RWPE1 (cell line): ENCODE measurements around the gene TMEM128.
"Not testable (repeated sequence)": the region's sequence is repeated elsewhere in the genome, so short reads cannot be mapped to it uniquely, and the experiment has no call there.

Experiments
- CTCF ChIA-PET: fragments of 350-600 bp; sonication (Branson Sonifier 250); formaldehyde crosslinking; extraction: SDS; loops from one replicate; lab custom pipeline; 2021; lab: Yijun Ruan, JAX
- POLR2A ChIA-PET: fragments of 400-600 bp; formaldehyde crosslinking; extraction: SDS; loops from one replicate; lab custom pipeline; 2020; ENCODE audit warnings: antibody characterized with exemption; ENCODE audit not compliant: low non-redundant PET; lab: Yijun Ruan, JAX
- DNase-seq: peaks from one replicate; pipeline ENCODE4 v3.0.0; 2012; ENCODE audit warnings: low spot score
- H3K27ac ChIP-seq: fragments of 450-650 bp; 2 replicates; pipeline ENCODE4 v1.5.1; 2017
- TF ChIP-seq, protein P1 (sequence below): fragments of 450-650 bp; conservative IDR thresholded peaks from 2 replicates; pipeline ENCODE4 v1.5.1; 2017; ENCODE audit warnings: low read depth, mild to moderate bottlenecking

TMEM128 gene

DNA sequence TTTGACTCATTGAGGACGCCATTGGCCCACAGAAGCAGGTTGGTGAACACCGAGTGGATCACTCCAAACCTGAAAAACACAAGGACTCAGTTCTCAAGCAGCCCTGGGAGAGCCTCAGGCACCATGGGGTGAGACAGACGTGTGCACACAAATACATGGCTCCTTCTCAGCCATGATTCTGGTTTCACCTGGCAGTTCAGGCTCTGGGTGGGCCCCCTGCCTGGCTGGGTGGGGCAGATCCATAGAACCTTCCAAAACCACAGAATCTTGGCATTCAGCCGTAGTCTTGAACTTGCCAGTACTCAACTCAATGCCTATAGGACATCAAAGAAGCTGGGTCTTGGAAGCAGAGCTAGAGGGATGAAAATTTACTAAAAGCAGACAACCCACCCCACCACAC is 45.5 kb downstream of the TMEM128 start:
- TF ChIP-seq, protein P1, sequence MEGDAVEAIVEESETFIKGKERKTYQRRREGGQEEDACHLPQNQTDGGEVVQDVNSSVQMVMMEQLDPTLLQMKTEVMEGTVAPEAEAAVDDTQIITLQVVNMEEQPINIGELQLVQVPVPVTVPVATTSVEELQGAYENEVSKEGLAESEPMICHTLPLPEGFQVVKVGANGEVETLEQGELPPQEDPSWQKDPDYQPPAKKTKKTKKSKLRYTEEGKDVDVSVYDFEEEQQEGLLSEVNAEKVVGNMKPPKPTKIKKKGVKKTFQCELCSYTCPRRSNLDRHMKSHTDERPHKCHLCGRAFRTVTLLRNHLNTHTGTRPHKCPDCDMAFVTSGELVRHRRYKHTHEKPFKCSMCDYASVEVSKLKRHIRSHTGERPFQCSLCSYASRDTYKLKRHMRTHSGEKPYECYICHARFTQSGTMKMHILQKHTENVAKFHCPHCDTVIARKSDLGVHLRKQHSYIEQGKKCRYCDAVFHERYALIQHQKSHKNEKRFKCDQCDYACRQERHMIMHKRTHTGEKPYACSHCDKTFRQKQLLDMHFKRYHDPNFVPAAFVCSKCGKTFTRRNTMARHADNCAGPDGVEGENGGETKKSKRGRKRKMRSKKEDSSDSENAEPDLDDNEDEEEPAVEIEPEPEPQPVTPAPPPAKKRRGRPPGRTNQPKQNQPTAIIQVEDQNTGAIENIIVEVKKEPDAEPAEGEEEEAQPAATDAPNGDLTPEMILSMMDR = no peak
- peak overlapping the region; percentile 64; the same call in 1 of the 2 replicates for H3K27ac ChIP-seq
- ChIA-PET CTCF (no interaction called here), POLR2A (no interaction called here)
- DNase-seq = no peak

DNA sequence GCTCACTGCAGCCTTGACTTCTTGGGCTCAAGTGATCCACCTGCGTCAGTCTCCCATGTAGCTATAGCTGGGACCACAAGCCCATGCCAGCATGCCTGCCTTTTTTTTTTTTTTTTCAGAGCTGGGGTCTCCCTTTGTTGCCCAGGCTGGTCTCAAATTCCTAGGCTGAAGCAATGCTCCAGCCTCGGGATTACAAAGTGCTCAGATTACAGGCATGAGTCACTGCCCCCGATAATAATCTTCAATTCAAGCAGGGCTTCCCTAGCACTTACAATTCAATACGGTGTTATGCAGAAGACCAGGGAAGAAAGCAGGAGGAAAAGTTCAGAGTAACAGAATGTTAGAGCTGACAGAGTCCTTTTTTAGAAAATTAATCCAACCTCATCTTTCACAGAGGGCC is 47.4 kb downstream of the TMEM128 start:
- TF ChIP-seq, protein P1 = no peak
- DNase-seq = no peak
- CTCF ChIA-PET = no interaction called here
- H3K27ac ChIP-seq = no peak overlapping the region
- POLR2A ChIA-PET = no interaction called here

DNA sequence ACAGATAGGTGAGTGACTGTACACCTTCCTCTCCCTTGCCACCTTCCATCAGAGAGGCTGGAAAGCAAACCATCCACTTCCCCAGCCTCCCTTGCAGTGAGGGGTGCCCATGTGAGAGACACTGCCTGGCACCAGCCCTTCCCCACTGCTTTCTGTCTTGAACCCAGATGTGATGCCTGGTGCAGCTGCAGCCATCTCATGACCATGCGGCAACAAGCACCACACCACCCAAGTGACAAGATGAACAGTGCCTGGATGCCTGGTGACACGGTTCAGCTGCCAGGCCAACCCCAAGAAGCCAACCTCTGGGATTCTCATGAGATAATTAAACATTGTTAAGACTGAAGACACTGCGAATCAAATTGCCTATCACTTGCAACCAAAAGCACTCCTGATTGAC is 52.7 kb downstream of the TMEM128 start:
- CTCF ChIA-PET = no interaction called here
- DNase-seq = no peak
- no peak overlapping the region for H3K27ac ChIP-seq
- TF ChIP-seq, protein P1 = no peak
- POLR2A ChIA-PET = no interaction called here

DNA sequence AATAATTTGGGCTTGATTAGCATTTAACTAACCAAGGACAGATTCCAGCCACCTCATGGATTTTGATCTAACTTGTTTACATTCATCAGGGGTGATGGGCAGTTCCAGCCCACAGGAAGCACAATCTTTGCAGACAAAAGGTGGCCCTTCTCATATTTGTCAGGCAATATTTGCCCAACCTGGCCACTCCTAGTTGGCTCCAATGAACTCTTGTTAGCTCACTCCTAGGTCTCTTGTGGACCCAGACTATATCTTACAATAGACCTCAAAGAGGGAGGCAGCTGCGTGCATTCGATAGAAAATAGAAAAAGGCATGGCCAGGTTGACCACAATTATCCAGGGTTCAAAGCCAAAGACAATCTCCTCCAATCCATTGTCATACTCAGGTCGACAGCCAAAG is 59.5 kb downstream of the TMEM128 start:
- POLR2A ChIA-PET, H3K27ac ChIP-seq, DNase-seq, CTCF ChIA-PET: not testable (repeated sequence)
